Immature natural killer cell (primary cell): ENCODE data around the gene MAPT. TPM values are rescaled to one million over a fixed set of nuclear protein-coding genes. Genes with fewer than 3 reads are reported as not detected.
A peak's percentile ranks its signal among the peaks of the same experiment; 100 is the strongest.

ENCODE experiments used
- DNase-seq, 3 donors: peaks; one replicate each; pipeline ENCODE4 v3.0.0; 2022; ENCODE audit warnings: mixed read lengths in 1 of 3
- H3K27ac Mint-ChIP-seq, 6 donors: one replicate each; pipeline ENCODE4 v1.8.0; 2020; ENCODE audit warnings: mixed read lengths in 6 of 6, mild to moderate bottlenecking in 5 of 6, inconsistent platforms in 4 of 6, moderate library complexity in 3 of 6
- H3K27me3 Mint-ChIP-seq, 3 donors: one replicate each; pipeline ENCODE4 v1.8.0; 2020 to 2021; ENCODE audit warnings: low read depth in 3 of 3, mild to moderate bottlenecking in 3 of 3, mixed read lengths in 3 of 3, moderate library complexity in 3 of 3, inconsistent platforms in 1 of 3
- H3K36me3 Mint-ChIP-seq, 3 donors: one replicate each; pipeline ENCODE4 v1.8.0; 2020; ENCODE audit warnings: mixed read lengths in 3 of 3, inconsistent platforms in 2 of 3, mild to moderate bottlenecking in 2 of 3
- H3K4me1 Mint-ChIP-seq, 2 donors: one replicate each; pipeline ENCODE4 v1.8.0; 2020; ENCODE audit warnings: inconsistent platforms in 2 of 2, mild to moderate bottlenecking in 2 of 2, mixed read lengths in 2 of 2, moderate library complexity in 1 of 2
- H3K4me3 Mint-ChIP-seq, 5 donors: one replicate each; pipeline ENCODE4 v1.8.0; 2020; ENCODE audit warnings: mild to moderate bottlenecking in 5 of 5, mixed read lengths in 5 of 5, inconsistent platforms in 3 of 5, moderate library complexity in 3 of 5
- H3K9me3 Mint-ChIP-seq, 6 donors: one replicate each; pipeline ENCODE4 v1.8.0; 2020; ENCODE audit warnings: mild to moderate bottlenecking in 6 of 6, mixed read lengths in 6 of 6, inconsistent platforms in 4 of 6, moderate library complexity in 3 of 6
- polyA plus RNA-seq, 3 donors: library from polyadenylated mRNA; unstranded; fragments of 300-500 nt; fragmentation: Illumina TruSeq; gene quantifications; one replicate each; pipeline ENCODE4 v1.2.3, GENCODE V29; 2021

The MAPT gene
- under 1 TPM in 1 of 3 donors, not detected in 2; 0.40 TPM for polyA plus RNA-seq

- Mint-ChIP-seq H3K9me3 (no peaks in the 10 kb centered on the region), H3K36me3 (no peaks in the 10 kb centered on the region), H3K4me1 (peaks cover 9 to 10% of the 10 kb centered on the region in 2 donors), H3K27me3 (peaks cover 12 to 24% (median 19%) of the 10 kb centered on the region in 3 donors), H3K4me3 (peak within 1 kb of the TSS; percentile 82 to 92 (median 87)), H3K27ac (peak within 1 kb of the TSS in 5 of 6 donors; percentile 29 to 67 (median 58))
- peak; percentile 85 to 89 (median 87) for DNase-seq
These were observed at the start of gene MAPT for GRCh38 chr17:45894022-45894784. TSS of gene MAPT (plus strand) at chr17:45894554. CDS start at chr17:45962338, 67,784 bp downstream.

DNA sequence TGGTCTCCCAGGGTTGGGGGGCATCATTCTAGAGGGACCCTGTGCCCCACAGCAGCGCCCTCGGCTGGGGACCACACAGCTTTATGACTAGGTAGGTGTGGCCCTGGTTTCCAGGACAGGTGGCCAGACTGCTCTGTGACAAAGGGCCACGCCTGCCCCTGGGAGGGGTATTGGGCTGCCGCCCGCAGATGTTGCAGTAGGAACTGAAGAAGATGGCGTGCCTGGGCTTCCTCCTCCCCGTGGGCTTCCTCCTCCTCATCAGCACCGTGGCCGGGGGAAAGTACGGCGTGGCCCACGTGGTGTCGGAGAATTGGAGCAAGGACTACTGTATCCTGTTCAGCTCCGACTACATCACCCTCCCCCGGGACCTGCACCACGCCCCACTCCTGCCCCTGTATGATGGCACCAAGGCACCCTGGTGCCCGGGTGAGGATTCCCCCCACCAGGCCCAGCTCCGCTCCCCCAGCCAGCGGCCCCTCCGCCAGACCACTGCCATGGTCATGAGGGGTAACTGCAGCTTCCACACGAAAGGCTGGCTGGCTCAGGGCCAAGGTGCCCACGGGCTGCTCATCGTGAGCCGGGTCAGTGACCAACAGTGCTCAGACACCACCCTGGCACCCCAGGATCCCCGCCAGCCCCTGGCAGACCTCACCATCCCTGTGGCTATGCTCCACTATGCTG lies 49.5 kb upstream of the MAPT start, which contains the start of gene SPPL2C:
Gene SPPL2C, plus strand, starts transcription at position 187 of the 681 bp plus-strand sequence. Its CDS starts 26 bp downstream, at position 213.
- no peak within 1 kb of the TSS for H3K4me3 Mint-ChIP-seq
- no peak for DNase-seq

GRCh38 chr17:45845376-45846185 lies 48.8 kb upstream of the MAPT start:
- DNase-seq, result no peak
- Mint-ChIP-seq H3K9me3 (no peaks in the 10 kb centered on the region), H3K27me3 (peaks cover 1 to 6% (median 5%) of the 10 kb centered on the region in 3 donors), H3K4me3 (no peak overlapping the region), H3K36me3 (no peaks in the 10 kb centered on the region), H3K27ac (no peak overlapping the region), H3K4me1 (no peaks in the 10 kb centered on the region)

More for the DNA sequence above, 49.5 kb upstream of the MAPT start, which contains the start of gene SPPL2C:
- H3K36me3 Mint-ChIP-seq, result no peaks in the 10 kb centered on the region
- H3K4me1 Mint-ChIP-seq, result no peaks in the 10 kb centered on the region
- H3K27me3 Mint-ChIP-seq, result peaks cover 1 to 6% (median 2%) of the 10 kb centered on the region in 3 donors
- H3K27ac Mint-ChIP-seq, result no peak within 1 kb of the TSS
- no peaks in the 10 kb centered on the region for H3K9me3 Mint-ChIP-seq

DNA sequence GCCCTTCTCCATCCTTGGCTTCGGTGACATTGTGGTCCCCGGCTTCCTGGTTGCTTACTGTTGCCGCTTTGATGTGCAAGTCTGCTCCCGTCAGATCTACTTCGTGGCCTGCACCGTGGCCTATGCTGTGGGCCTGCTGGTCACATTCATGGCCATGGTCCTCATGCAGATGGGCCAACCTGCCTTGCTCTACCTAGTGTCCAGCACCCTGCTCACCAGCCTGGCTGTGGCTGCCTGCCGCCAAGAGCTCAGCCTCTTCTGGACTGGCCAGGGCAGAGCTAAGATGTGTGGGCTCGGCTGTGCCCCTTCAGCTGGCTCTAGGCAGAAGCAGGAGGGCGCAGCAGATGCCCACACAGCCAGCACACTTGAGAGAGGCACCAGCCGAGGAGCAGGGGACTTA lies 48.1 kb upstream of the MAPT start:
- Mint-ChIP-seq H3K27ac (no peak overlapping the region), H3K4me1 (no peaks in the 10 kb centered on the region), H3K9me3 (no peaks in the 10 kb centered on the region), H3K27me3 (peaks cover 1 to 8% (median 5%) of the 10 kb centered on the region in 3 donors), H3K4me3 (no peak overlapping the region), H3K36me3 (no peaks in the 10 kb centered on the region)
- DNase-seq, result no peak

DNA sequence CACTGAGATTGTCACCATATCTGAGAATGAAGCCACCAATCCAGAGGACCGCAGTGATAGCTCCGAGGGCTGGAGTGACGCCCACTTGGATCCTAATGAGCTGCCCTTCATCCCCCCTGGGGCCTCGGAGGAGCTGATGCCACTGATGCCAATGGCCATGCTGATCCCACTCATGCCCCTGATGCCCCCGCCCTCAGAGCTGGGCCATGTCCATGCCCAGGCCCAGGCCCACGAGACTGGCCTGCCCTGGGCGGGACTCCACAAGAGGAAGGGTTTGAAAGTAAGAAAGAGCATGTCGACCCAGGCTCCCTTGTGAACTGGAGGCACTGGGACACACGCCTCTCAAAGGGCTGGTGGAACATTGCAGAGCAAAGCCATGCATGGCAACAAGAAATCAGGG lies 47.7 kb upstream of the MAPT start:
- Mint-ChIP-seq H3K36me3 (no peaks in the 10 kb centered on the region), H3K4me1 (no peaks in the 10 kb centered on the region), H3K27me3 (peaks cover 1 to 7% (median 5%) of the 10 kb centered on the region in 3 donors), H3K4me3 (no peak overlapping the region), H3K9me3 (no peaks in the 10 kb centered on the region), H3K27ac (no peak overlapping the region)
- no peak for DNase-seq

GRCh38 chr17:45847101-45847500 lies 47.3 kb upstream of the MAPT start:
- Mint-ChIP-seq H3K27ac (no peak overlapping the region), H3K36me3 (no peaks in the 10 kb centered on the region), H3K27me3 (peaks cover 1 to 7% (median 5%) of the 10 kb centered on the region in 3 donors), H3K4me1 (no peaks in the 10 kb centered on the region), H3K4me3 (no peak overlapping the region), H3K9me3 (no peaks in the 10 kb centered on the region)
- no peak for DNase-seq

DNA sequence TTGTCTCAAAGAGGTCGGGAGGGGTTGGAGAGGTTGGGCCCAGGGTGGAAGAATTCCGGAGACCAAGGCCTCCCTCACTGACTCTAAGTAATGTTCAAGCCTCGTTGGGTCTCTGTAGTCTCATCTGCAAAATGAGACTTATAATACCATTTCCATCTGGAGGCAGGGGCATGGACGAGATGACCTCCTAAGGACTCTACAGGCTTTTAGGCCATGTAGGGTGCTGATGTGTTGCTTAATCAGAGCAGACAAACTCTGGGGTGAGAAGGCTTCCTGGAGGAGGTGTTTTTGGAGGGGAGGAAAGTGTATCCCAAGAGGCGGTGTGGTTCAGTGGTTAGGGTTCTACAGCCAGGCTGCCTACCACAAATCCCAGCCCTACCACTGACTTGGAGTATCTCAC lies 46.6 kb upstream of the MAPT start:
- Mint-ChIP-seq H3K27me3 (peaks cover 1 to 10% (median 8%) of the 10 kb centered on the region in 3 donors), H3K27ac (no peak overlapping the region), H3K9me3 (no peaks in the 10 kb centered on the region), H3K4me1 (peaks cover 4 to 6% of the 10 kb centered on the region in 2 donors), H3K36me3 (no peaks in the 10 kb centered on the region), H3K4me3 (no peak overlapping the region)
- DNase-seq, result no peak

GRCh38 chr17:45848405-45848804 lies 45.9 kb upstream of the MAPT start:
- no peaks in the 10 kb centered on the region for H3K36me3 Mint-ChIP-seq
- H3K27me3 Mint-ChIP-seq, result peaks cover 1 to 10% (median 9%) of the 10 kb centered on the region in 3 donors
- no peak for DNase-seq
- H3K4me1 Mint-ChIP-seq, result peaks cover 4 to 7% of the 10 kb centered on the region in 2 donors
- no peak overlapping the region for H3K4me3 Mint-ChIP-seq
- H3K27ac Mint-ChIP-seq, result no peak overlapping the region
- no peaks in the 10 kb centered on the region for H3K9me3 Mint-ChIP-seq

DNA sequence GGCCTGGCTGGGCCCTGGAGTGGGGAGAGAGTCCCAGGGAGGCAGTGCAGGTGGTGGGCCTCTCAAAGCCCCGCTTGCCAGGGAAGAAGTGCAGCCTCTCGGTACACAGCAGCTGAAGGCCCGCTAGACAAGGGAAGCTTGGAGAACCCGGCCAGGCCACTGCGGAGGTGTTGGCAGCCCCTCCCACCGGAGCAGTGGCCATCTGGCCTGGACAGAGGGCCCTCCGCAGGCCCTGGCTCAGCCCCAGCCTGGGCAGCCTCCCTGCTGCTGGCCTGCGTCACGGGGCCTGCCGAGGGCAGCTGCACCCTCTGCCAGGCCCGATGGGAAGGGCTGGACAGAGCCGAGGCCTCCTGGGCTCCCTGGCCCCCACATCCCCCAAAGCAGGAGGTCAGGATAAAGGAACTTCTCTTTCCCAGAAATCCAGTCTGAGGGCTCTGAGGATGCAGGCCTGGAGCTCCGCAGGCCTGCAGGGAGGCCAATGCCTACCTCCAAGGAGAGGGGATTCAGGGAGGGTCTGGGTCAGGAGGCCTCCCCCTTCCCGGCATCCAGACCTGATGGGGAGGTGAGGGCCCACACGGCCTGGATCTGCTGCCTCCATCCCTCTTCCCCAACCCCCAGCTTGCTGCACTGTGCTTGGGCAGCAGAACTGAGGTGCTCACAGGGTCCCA lies 45.4 kb upstream of the MAPT start:
- DNase-seq, result no peak
- H3K27me3 Mint-ChIP-seq, result peaks cover 1 to 13% (median 9%) of the 10 kb centered on the region in 3 donors
- H3K36me3 Mint-ChIP-seq, result no peaks in the 10 kb centered on the region
- H3K27ac Mint-ChIP-seq, result no peak overlapping the region
- no peaks in the 10 kb centered on the region for H3K9me3 Mint-ChIP-seq
- H3K4me1 Mint-ChIP-seq, result peaks cover 4 to 7% of the 10 kb centered on the region in 2 donors
- no peak overlapping the region for H3K4me3 Mint-ChIP-seq

GRCh38 chr17:45849536-45849990 lies 44.8 kb upstream of the MAPT start:
- no peaks in the 10 kb centered on the region for H3K9me3 Mint-ChIP-seq
- H3K27me3 Mint-ChIP-seq, result peaks cover 1 to 17% (median 10%) of the 10 kb centered on the region in 3 donors
- H3K4me1 Mint-ChIP-seq, result peaks cover 4 to 7% of the 10 kb centered on the region in 2 donors
- H3K27ac Mint-ChIP-seq, result no peak overlapping the region
- no peak overlapping the region for H3K4me3 Mint-ChIP-seq
- DNase-seq, result no peak
- no peaks in the 10 kb centered on the region for H3K36me3 Mint-ChIP-seq

DNA sequence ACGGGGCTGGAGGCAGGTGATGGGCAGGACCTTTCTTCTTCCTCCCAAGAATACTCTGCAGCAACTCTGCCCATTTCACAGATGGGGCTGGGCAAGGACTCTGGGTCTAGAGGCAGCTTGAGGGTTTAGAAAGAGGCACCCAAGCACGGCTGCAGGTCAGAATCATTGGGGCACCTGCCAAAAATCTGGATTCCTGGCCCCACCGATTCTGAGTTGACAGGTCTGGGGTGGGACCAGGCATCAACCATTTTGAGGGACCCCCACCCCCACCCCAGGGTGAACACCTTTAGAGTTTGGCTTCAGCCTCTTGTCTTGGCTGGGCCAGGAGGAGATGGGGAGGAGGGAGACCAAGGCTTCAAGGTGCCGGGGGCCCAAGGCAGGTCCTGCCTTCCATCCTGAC lies 44.3 kb upstream of the MAPT start:
- peaks cover 1 to 17% (median 11%) of the 10 kb centered on the region in 3 donors for H3K27me3 Mint-ChIP-seq
- no peak overlapping the region for H3K4me3 Mint-ChIP-seq
- no peak overlapping the region for H3K27ac Mint-ChIP-seq
- H3K9me3 Mint-ChIP-seq, result no peaks in the 10 kb centered on the region
- no peak for DNase-seq
- no peaks in the 10 kb centered on the region for H3K36me3 Mint-ChIP-seq
- peaks cover 4 to 7% of the 10 kb centered on the region in 2 donors for H3K4me1 Mint-ChIP-seq

- no peak overlapping the region for H3K27ac Mint-ChIP-seq
- H3K4me3 Mint-ChIP-seq, result no peak overlapping the region
- DNase-seq, result no peak
- no peaks in the 10 kb centered on the region for H3K36me3 Mint-ChIP-seq
- peaks cover 1 to 19% (median 11%) of the 10 kb centered on the region in 3 donors for H3K27me3 Mint-ChIP-seq
- no peaks in the 10 kb centered on the region for H3K9me3 Mint-ChIP-seq
- H3K4me1 Mint-ChIP-seq, result peaks cover 4 to 7% of the 10 kb centered on the region in 2 donors
These were observed 43.9 kb upstream of the MAPT start for GRCh38 chr17:45850468-45850867.

- H3K9me3 Mint-ChIP-seq, result peaks cover 0 to 2% (median 0%) of the 10 kb centered on the region in 6 donors
- peaks cover 4 to 7% of the 10 kb centered on the region in 2 donors for H3K4me1 Mint-ChIP-seq
- H3K36me3 Mint-ChIP-seq, result no peaks in the 10 kb centered on the region
- no peak overlapping the region for H3K4me3 Mint-ChIP-seq
- DNase-seq, result no peak
- no peak overlapping the region for H3K27ac Mint-ChIP-seq
- peaks cover 3 to 18% (median 11%) of the 10 kb centered on the region in 3 donors for H3K27me3 Mint-ChIP-seq
These were observed 43.3 kb upstream of the MAPT start for GRCh38 chr17:45851022-45851421.
